Stimulated activated CD8-positive, alpha-beta memory T cell treated with anti-CD3 and anti-CD28 coated beads, Interleukin-7, amount 100 ng/mL, for 48 hours (primary cell): ENCODE measurements around the gene BMP8B.
"Not testable (repeated sequence)": the region's sequence is repeated elsewhere in the genome, so short reads cannot be mapped to it uniquely, and the experiment has no call there.

Experiments used
- DNase-seq, 2 donors: peaks; one replicate each; pipeline ENCODE4 v3.0.0-alpha.2; 2020; ENCODE audit warnings: low read depth in 1 of 2; ENCODE audit errors: extremely low read depth in 1 of 2

Gene BMP8B

DNA sequence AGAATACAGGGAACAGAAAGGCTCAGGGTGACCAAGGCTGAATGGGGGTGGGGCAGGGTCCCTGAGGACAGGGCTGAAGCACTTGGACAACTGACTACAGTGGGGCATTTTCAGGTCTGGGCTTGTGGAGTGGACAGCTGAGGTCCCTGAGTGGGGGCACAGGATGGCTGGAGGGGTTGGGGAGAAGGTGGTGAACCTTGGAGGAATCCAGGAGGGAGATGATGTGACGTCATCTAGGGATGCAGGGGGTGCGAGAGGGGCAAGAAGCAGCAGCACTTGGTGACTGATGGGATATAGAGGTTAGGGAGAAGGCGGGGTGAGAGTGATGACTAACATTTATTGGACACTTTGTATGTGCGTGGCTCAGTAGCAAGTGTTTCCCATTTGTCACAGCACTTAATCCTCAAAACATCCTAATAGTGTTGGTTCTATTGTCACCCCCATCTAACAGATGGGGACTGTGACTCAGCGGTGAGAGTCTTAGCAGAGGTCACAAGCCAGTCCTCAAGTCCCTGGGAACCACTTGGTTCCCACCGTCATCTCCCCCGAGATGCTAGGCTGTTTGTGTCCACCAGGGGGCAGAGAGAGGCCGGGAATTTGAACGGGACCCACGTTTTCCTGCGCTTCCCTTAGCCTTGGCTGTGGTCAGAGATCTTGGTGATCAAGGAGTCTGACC, 27.9 kb upstream of the BMP8B start:
- DNase-seq, result peak; percentile 19 to 43

GRCh38 chr1:39812913-39813312, 24.2 kb upstream of the BMP8B start:
- no peak for DNase-seq

DNA sequence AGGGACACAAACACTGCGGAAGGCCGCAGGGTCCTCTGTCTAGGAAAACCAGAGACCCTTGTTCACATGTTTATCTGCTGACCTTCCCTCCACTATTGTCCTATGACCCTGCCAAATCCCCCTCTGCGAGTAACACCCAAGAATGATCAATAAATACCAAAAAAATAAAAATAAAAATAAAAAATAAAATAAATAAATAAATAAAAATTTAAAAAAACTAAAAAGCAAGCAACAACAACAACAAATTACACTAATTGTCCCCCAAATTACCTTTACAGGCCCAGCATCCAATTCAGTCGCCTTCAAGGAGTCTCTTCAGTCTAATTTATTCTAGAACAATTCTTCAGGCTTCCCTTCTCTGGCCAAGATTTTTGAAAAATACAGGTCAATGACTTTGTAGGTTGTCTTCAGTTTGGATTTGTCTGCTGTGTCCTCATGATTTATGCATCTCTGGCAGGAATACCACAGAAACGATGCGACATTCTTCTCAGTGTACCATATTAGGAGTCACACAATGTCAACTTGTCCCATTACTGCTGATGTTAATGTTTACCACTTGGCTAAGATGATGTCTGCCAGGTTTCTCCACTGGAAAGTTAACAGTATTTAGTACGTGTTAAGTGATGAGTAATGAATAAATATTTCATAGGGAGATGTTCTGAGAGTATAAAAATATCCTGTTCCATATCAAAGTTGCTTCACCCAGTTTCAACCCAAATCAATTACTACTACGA, 20.3 kb upstream of the BMP8B start:
- no peak for DNase-seq

DNA sequence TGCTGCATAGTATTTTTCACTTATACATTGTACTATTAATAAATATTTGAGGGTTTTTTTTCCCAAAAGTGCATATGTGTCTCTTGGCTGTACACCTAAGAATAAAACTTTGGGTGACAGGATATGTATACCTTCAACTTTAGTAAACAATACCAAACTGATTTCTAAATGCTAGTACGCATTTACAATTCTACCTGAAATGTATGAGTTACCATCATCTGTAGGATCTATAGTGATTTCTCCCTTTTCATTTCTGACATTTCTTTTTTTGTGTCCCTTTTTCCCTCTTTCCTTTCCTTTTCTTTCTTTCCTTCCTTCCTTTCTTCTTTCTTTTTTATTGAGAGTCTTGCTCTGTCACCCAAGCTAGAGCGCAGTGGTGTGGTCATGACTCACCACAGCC, 16.7 kb upstream of the BMP8B start:
- DNase-seq, result no peak

DNA sequence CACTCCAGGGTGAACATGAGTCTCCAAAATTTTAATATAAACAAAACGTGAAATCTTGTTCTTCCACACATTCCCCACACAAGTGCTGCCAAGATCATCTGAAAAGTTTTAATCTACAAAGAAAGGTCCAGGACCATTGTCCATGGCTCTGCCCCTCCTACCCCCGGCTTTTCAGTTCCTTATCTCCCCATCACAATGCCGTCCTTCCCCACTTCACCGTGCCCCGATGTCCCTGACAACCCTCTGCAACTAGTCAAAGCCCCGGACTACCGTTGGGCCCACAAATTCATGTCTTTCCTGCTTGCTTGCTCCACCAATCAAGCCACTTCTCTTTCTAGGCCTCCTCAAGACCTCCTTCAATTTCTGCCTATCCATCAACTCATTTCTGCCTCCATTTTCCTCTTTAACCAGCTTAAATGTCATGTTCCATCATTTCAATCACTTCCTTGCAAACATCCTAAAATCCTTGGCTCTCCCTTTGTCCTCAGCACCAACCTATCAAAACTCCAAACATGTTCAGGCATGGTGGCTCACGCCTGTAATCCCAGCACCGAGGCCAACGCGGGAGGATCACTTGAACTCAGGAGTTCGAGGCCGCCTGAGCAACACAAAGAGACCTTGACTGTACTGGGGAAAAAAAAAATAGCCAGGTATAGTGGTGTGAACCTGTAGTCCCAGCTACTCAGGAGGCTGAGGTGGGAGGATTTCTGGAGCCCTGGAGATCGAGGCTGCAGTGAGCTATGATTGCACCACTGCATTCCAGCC, 14.0 kb upstream of the BMP8B start:
- DNase-seq, result no peak

- no peak for DNase-seq
Observed at GRCh38 chr1:39800471-39800835, 11.8 kb upstream of the BMP8B start.

- peak; percentile 36 to 45 for DNase-seq
Observed at GRCh38 chr1:39799770-39800470, 11.3 kb upstream of the BMP8B start.

DNA sequence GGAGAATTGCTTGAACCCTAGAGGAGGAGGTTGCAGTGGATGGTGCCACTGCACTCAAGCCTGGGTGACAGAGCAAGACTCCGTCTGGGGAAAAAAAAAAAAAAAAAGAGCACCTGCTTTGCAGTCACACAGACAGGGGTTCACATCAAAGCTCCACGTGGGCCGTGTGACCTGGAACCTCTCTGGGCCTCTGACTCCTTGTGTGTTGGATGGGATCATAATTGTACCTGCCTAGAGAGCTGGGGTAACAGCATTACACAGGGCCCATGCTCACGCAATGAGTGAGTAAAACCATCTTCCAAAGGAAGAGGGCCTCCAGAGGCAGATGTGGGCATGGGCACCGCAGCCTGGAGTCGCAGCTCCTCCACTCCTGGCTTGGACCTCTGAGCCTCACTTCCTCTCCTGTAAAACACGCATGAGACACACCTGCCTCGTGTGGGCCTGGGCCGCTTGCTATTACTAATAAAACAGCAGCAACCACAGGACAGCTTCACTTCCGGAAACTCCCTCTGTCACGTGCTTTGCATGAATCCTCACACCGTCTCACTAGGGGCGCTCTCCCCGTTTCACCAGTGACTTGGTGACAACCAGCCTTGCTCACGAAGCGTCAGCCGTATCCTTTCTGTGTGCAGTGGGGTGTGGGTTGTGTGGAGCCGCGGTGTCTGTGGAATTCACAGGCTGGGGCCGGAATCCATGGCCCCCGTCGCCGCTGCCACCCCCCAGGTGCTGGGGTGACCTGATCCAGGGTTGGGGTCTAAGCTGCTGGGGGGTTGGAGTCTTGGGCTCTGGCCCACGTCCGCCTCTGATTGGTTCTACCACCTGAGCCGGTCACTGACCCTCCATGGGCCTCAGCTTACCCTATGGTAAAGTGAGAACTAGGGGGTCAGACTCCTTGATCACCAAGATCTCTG, 10.4 kb upstream of the BMP8B start:
- DNase-seq, result peak; percentile 62 to 86

- no peak for DNase-seq
Observed at GRCh38 chr1:39795651-39796050, 7.0 kb upstream of the BMP8B start.

- no peak for DNase-seq
Observed at GRCh38 chr1:39791838-39792237, 3.2 kb upstream of the BMP8B start.

GRCh38 chr1:39789571-39790110, 976 bp upstream of the BMP8B start:
- no peak for DNase-seq

GRCh38 chr1:39788426-39788757, 273 bp downstream of the BMP8B start:
- no peak for DNase-seq

GRCh38 chr1:39787964-39788363, 701 bp downstream of the BMP8B start:
- DNase-seq, result not testable (repeated sequence)

DNA sequence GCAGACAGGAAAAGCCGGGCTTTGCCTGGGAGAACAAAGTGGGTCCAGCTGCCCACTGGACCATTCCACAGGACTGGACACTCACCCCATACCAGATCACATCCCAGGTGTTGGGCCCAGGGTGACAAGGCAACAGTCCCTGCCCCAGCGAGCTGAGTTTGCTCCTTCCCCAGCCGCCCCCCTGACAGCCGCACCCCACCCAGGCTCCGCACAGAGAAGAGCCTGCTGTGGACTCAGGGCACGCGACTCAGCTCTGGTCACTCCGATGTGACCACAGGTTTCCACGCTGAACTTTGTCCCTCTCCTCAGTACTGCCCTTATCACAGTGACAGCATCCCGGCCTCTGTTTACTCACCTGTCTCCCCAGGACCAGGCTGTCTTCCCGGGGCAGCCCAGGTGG, 1.2 kb downstream of the BMP8B start:
- no peak for DNase-seq

DNA sequence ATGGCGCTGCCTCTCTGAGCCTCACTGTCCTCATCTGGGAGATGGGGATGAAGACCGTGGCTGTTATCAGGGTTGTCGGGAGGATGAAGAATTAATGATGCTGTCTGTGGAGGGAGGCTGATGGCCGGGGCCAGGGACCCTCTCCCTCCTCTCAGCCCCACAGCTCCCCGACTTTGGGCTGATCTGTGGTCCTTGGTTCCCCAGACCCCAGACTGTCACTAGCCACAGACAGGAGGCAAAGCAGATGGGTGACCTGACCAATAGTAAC, 1.6 kb downstream of the BMP8B start:
- DNase-seq, result not testable (repeated sequence)

DNA sequence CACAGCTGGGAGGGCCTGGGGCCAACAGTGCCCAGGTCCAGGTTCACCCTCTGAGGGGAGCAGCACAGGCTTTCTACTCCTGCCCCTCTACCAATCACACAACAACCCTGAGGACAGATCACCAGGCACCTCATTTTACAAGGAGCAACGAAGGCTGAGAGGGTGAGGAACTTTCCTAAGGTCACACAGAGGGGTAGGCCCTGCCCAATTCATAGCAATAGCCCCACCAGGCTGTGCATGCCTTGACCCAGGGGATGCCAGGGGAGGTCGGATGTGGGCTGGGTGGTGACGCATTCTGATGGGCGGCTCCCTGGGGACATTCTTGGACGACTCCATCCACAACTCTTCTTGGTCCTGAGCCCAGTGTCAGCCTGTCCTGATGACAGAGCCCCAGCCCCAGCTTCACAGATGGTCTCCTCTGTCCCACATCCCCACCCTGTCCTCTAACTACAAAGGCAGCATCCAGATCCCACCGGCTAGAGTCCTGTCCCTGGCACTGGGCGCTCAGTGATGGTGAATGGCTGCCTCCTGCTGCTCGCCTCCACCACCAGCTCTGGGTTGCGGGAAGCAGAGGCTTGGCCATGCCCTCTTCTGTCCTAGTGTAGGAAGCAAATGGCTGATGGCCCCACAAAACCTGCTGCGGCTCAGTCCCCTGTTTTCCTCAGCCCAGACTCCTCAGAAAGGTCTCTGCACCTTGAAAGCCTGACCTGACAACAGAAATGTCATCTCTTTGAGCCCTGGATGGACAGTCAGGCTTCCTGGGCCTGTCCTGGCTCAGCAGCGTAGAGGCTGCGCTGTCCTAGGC, 2.2 kb downstream of the BMP8B start:
- DNase-seq, result not testable (repeated sequence)

DNA sequence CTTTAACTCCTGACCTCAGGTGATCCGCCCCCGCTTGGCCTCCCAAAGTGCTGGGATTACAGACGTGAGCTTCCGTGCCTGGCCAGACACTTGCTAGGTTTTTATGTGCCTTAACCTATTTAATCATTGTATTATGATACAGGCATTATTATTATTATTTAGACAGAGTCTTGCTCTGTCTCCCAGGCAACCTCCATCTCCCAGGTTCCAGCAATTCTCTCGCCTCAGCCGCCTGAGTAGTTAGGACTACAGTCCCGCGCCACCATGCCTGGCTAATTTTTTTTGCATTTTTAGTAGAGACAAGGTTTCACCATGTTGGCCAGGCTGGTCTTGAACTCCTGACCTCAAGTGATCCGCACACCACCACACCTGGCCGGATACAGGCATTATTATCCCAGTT, 6.0 kb downstream of the BMP8B start:
- not testable (repeated sequence) for DNase-seq

GRCh38 chr1:39782103-39782502, 6.6 kb downstream of the BMP8B start:
- no peak for DNase-seq

GRCh38 chr1:39781349-39781715, 7.3 kb downstream of the BMP8B start:
- DNase-seq, result no peak

GRCh38 chr1:39779821-39780220, 8.8 kb downstream of the BMP8B start:
- DNase-seq, result no peak
